MM.1S (cell line): ENCODE data around the gene DDX24.

Source experiments
- EZH2 ChIP-seq: fragments of 300-600 bp; sonication (generic); optimal IDR thresholded peaks from 2 replicates; pipeline ENCODE3; 2017; ENCODE audit warnings: low read depth, mild to moderate bottlenecking, antibody characterized with exemption, low read length, mixed read lengths
- EZH2phosphoT487 ChIP-seq: fragments of 300-600 bp; sonication (generic); IDR thresholded peaks from 2 replicates; pipeline ENCODE4 v1.6.1; 2018; ENCODE audit warnings: antibody characterized with exemption, low read length
- TF ChIP-seq, protein P1 (sequence below): fragments of 300-600 bp; sonication (generic); IDR thresholded peaks from 2 replicates; pipeline ENCODE4 v1.5.1; 2016; ENCODE audit warnings: antibody characterized with exemption, low read length, mixed read lengths

GRCh38 chr14:94028450-94028826 lies 52.6 kb downstream of the DDX24 start:
- TF ChIP-seq, protein P1, sequence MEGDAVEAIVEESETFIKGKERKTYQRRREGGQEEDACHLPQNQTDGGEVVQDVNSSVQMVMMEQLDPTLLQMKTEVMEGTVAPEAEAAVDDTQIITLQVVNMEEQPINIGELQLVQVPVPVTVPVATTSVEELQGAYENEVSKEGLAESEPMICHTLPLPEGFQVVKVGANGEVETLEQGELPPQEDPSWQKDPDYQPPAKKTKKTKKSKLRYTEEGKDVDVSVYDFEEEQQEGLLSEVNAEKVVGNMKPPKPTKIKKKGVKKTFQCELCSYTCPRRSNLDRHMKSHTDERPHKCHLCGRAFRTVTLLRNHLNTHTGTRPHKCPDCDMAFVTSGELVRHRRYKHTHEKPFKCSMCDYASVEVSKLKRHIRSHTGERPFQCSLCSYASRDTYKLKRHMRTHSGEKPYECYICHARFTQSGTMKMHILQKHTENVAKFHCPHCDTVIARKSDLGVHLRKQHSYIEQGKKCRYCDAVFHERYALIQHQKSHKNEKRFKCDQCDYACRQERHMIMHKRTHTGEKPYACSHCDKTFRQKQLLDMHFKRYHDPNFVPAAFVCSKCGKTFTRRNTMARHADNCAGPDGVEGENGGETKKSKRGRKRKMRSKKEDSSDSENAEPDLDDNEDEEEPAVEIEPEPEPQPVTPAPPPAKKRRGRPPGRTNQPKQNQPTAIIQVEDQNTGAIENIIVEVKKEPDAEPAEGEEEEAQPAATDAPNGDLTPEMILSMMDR, result no peak
- TF ChIP-seq EZH2 (no peak), EZH2phosphoT487 (no peak)
